HG02981 (cell line): ENCODE results near the gene PPP1R7.
"Not testable (repeated sequence)": the region's sequence is repeated elsewhere in the genome, so short reads cannot be mapped to it uniquely, and the experiment has no call there.

Experiments used
- ATAC-seq: cut with Tn5 transposase; IDR thresholded peaks from one replicate; pipeline ENCODE4 v1.9.1; 2021; ENCODE audit warnings: mild to moderate bottlenecking, moderate library complexity; ENCODE audit not compliant: unreplicated experiment

PPP1R7 gene

GRCh38 chr2:241149925-241150659, at the start of gene PPP1R7:
TSS of gene PPP1R7 (plus strand) at chr2:241150467. CDS start at chr2:241150496, 29 bp downstream.
- peak; percentile 71 for ATAC-seq

- ATAC-seq, result peak; percentile 88
Measured at GRCh38 chr2:241102239-241102803, 47.9 kb upstream of the PPP1R7 start, which contains the start of gene MTERF4. TSS of gene MTERF4 (minus strand) at chr2:241102287. CDS start at chr2:241102273, 14 bp downstream.

GRCh38 chr2:241103176-241103595, 47.1 kb upstream of the PPP1R7 start:
- ATAC-seq, result no peak

GRCh38 chr2:241104611-241105010, 45.7 kb upstream of the PPP1R7 start:
- not testable (repeated sequence) for ATAC-seq

GRCh38 chr2:241105641-241106040, 44.6 kb upstream of the PPP1R7 start:
- no peak for ATAC-seq

- ATAC-seq, result no peak
Measured at GRCh38 chr2:241107031-241107783, 43.1 kb upstream of the PPP1R7 start.

- ATAC-seq, result no peak
Measured at GRCh38 chr2:241108271-241109209, 41.7 kb upstream of the PPP1R7 start.

GRCh38 chr2:241109210-241110088, 40.8 kb upstream of the PPP1R7 start:
- no peak for ATAC-seq

GRCh38 chr2:241110089-241110606, 40.1 kb upstream of the PPP1R7 start:
- ATAC-seq, result no peak

- no peak for ATAC-seq
Measured at GRCh38 chr2:241110607-241111439, 39.4 kb upstream of the PPP1R7 start.

- ATAC-seq, result no peak
Measured at GRCh38 chr2:241111440-241111805, 38.8 kb upstream of the PPP1R7 start.

- no peak for ATAC-seq
Measured at GRCh38 chr2:241112046-241112445, 38.2 kb upstream of the PPP1R7 start.

- ATAC-seq, result no peak
Measured at GRCh38 chr2:241112592-241112991, 37.7 kb upstream of the PPP1R7 start.

- ATAC-seq, result no peak
Measured at GRCh38 chr2:241114836-241115235, 35.4 kb upstream of the PPP1R7 start.

GRCh38 chr2:241115361-241115760, 34.9 kb upstream of the PPP1R7 start:
- no peak for ATAC-seq

GRCh38 chr2:241116606-241117560, 33.4 kb upstream of the PPP1R7 start:
- ATAC-seq, result no peak

GRCh38 chr2:241118737-241119505, 31.3 kb upstream of the PPP1R7 start:
- no peak for ATAC-seq
